Measurements from ENCODE around the gene TMEM37. TPM values are rescaled to one million over a fixed set of nuclear protein-coding genes. Genes with fewer than 3 reads are reported as not detected.

The TMEM37 gene
- not detected for total RNA-seq

GRCh38 chr2:119431155-119431975, at the start of gene TMEM37:
Gene TMEM37 (plus strand): TSS chr2:119431854. CDS start chr2:119431904, 50 bp downstream.

Other genes with a start within 250 kb of the TMEM37 start
- 1 to 10 TPM; 3.7 to 6.5 TPM for gene STEAP3, start 208.0 kb upstream of the TMEM37 start, total RNA-seq
- gene C2orf76, start 65.0 kb upstream of the TMEM37 start, total RNA-seq = 1 to 10 TPM; 8.9 to 9.3 TPM
- 100 to 1,000 TPM; 153 to 172 TPM for gene DBI, start 64.9 kb upstream of the TMEM37 start, total RNA-seq
- not detected for gene SCTR, start 92.6 kb downstream of the TMEM37 start, total RNA-seq
- not detected for gene CFAP221, start 112.6 kb downstream of the TMEM37 start, total RNA-seq
- gene TMEM177, start 247.3 kb downstream of the TMEM37 start, total RNA-seq = 10 to 100 TPM; 21.6 to 23.1 TPM

Measured in melanocyte of skin (primary cell).